ENCODE data around the gene PSG11. TPM values are rescaled to one million over a fixed set of nuclear protein-coding genes. Genes with fewer than 3 reads are reported as not detected.
"Not testable (repeated sequence)": the region's sequence is repeated elsewhere in the genome, so short reads cannot be mapped to it uniquely, and the experiment has no call there.

The PSG11 gene
- total RNA-seq (2022), result 0.41 TPM in 1 of 2 replicates, not detected in the other
- percentile 11 among the genes with signal in this experiment for Bru-seq, nascent RNA
- percentile 8 among the genes with signal in this experiment for BruChase-seq, experiment 1, labeled RNA remaining after a 2-hour chase
- percentile 16 among the genes with signal in this experiment for BruChase-seq, experiment 2, labeled RNA remaining after a 6-hour chase
- long read RNA-seq, partial matches to known transcripts, result 0 of 1 reads
- long read RNA-seq, other reads (novel, unspliced or antisense), result 1 of 1 reads

DNA sequence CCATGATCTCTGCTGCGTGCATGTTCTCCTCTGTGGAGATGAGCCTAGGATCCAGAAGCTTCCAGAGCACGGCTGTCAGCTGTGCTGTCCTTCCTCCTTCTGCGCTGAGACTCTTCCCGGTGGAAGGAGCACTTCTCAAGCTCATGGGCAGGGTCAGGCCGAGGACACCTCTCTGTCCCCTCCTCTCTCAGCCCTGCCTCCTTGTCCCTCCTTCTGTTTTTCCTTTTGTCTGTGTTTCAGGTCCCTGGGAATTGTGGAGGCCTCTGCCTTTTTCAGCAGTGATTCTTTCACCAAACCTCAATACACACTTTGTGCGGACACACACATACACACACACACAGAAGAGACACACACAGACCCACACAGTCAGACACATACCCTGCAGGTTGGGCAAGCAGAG, at the start of gene PSG11:
PSG11 (minus strand) TSS at position 101 of the 400 bp plus-strand sequence; CDS start at position 4, 97 bp downstream.
- H3K27ac Mint-ChIP-seq (ENCODE audit: unreplicated experiment); H3K4me3 Mint-ChIP-seq (ENCODE audit: unreplicated experiment); H3K9me3 ChIP-seq; H3K27me3 ChIP-seq (replicated peaks; ENCODE audit: control insufficient read depth, insufficient read depth, low read length); H3K4me1 Mint-ChIP-seq (ENCODE audit: low read depth, unreplicated experiment); CTCF ChIA-PET; POLR2A ChIA-PET; H3K36me3 Mint-ChIP-seq (ENCODE audit: insufficient read depth, unreplicated experiment); H3K9me3 Mint-ChIP-seq (ENCODE audit: unreplicated experiment); DNase-seq; H3K4me1 ChIP-seq; H3K4me3 ChIP-seq (ENCODE audit: low read depth, low read length); H3K36me3 ChIP-seq (ENCODE audit: control insufficient read depth, insufficient read depth, low read length); H3K27me3 Mint-ChIP-seq (ENCODE audit: insufficient read depth, unreplicated experiment); BruUV-seq (replicated peaks); intact Hi-C loops (cut with micrococcal nuclease; ENCODE audit: unreplicated experiment): not testable (repeated sequence)

DNA sequence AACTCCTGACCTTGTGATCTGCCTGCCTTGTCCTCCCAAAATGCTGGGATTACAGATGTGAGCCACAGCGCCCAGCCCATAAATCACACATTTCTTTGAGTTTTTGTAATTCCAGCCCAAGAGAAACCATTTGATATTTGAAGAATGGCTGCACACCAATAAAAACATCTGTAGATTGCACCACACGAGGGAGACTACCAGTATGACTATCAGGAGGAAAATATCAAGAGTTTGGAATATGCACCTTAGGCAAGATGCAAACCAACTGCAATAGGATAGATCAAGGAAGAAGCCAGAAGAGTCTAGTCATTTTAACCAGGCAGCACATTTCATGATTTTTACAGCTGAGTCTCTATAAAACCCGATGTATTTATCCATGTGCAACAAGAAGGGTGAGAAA, 36.1 kb upstream of the PSG11 start:
- H3K27me3 Mint-ChIP-seq (ENCODE audit: insufficient read depth, unreplicated experiment), result not testable (repeated sequence)

DNA sequence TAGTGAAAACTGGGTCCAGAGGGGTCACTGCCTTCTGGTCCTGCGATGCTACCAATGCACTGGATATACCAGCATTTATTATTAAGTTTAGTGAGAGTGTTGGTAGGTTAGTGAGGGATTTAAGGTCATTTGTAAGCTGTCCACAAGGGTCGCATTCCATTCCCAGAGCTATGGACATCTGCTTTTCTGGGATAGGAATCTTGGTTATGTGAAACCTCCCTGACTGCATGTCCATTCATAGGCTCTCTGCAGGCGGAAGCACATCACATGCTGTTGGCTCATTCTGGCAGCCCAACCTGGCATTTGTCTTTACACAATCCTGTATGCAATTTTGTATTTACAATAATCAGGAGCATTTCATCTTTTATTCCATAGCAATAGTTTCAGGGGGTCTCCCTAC, 35.1 kb upstream of the PSG11 start:
- H3K27ac Mint-ChIP-seq (ENCODE audit: unreplicated experiment); H3K4me1 ChIP-seq; H3K4me3 ChIP-seq (ENCODE audit: low read depth, low read length); H3K27me3 Mint-ChIP-seq (ENCODE audit: insufficient read depth, unreplicated experiment); intact Hi-C loops (cut with micrococcal nuclease; ENCODE audit: unreplicated experiment); H3K4me3 Mint-ChIP-seq (ENCODE audit: unreplicated experiment); BruUV-seq (replicated peaks); H3K36me3 Mint-ChIP-seq (ENCODE audit: insufficient read depth, unreplicated experiment); H3K4me1 Mint-ChIP-seq (ENCODE audit: low read depth, unreplicated experiment); H3K36me3 ChIP-seq (ENCODE audit: control insufficient read depth, insufficient read depth, low read length); DNase-seq; H3K27me3 ChIP-seq (replicated peaks; ENCODE audit: control insufficient read depth, insufficient read depth, low read length); H3K9me3 ChIP-seq; CTCF ChIA-PET: not testable (repeated sequence)
- POLR2A ChIA-PET, result interaction anchor here (0.7 kb wide), 1 partner anchor 1579 kb away, joined by 6 read pairs; no protein-coding TSS in a partner anchor
- H3K9me3 Mint-ChIP-seq (ENCODE audit: unreplicated experiment), result peaks cover 36% of the 10 kb centered on the region

More for the DNA sequence above, 36.1 kb upstream of the PSG11 start:
- H3K4me1 ChIP-seq; H3K36me3 ChIP-seq (ENCODE audit: control insufficient read depth, insufficient read depth, low read length); POLR2A ChIA-PET; intact Hi-C loops (cut with micrococcal nuclease; ENCODE audit: unreplicated experiment); CTCF ChIA-PET; BruUV-seq (replicated peaks); H3K4me3 ChIP-seq (ENCODE audit: low read depth, low read length); H3K4me1 Mint-ChIP-seq (ENCODE audit: low read depth, unreplicated experiment); H3K27me3 ChIP-seq (replicated peaks; ENCODE audit: control insufficient read depth, insufficient read depth, low read length); H3K4me3 Mint-ChIP-seq (ENCODE audit: unreplicated experiment); H3K27ac Mint-ChIP-seq (ENCODE audit: unreplicated experiment); H3K9me3 ChIP-seq; H3K36me3 Mint-ChIP-seq (ENCODE audit: insufficient read depth, unreplicated experiment); DNase-seq: not testable (repeated sequence)
- H3K9me3 Mint-ChIP-seq (ENCODE audit: unreplicated experiment), result peaks cover 43% of the 10 kb centered on the region

DNA sequence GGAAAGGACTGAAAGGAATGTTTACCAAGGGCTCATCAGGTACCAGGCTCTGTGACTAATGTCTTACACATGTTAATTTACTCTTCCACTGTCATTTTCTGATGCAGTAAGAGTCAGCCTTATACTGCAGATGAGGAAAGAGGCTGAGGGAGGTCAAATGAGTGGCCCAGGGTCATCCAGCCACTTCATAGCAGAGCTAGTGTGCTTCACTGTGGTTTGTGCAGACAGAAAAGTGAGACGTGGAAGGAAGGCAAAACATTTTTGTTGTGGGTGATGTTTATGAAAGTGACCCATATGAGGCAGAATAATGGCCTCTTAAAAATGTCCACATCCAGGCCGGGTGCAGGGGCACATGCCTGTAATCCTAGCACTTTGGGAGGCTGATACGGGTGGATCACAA, 34.0 kb upstream of the PSG11 start:
- H3K27me3 ChIP-seq (replicated peaks; ENCODE audit: control insufficient read depth, insufficient read depth, low read length); H3K9me3 ChIP-seq; POLR2A ChIA-PET; H3K36me3 Mint-ChIP-seq (ENCODE audit: insufficient read depth, unreplicated experiment); H3K4me3 ChIP-seq (ENCODE audit: low read depth, low read length); DNase-seq; H3K36me3 ChIP-seq (ENCODE audit: control insufficient read depth, insufficient read depth, low read length); H3K4me3 Mint-ChIP-seq (ENCODE audit: unreplicated experiment); H3K4me1 ChIP-seq; H3K27me3 Mint-ChIP-seq (ENCODE audit: insufficient read depth, unreplicated experiment); CTCF ChIA-PET; BruUV-seq (replicated peaks); H3K4me1 Mint-ChIP-seq (ENCODE audit: low read depth, unreplicated experiment); intact Hi-C loops (cut with micrococcal nuclease; ENCODE audit: unreplicated experiment): not testable (repeated sequence)
- peak overlapping the region; percentile 49 for H3K27ac Mint-ChIP-seq (ENCODE audit: unreplicated experiment)
- H3K9me3 Mint-ChIP-seq (ENCODE audit: unreplicated experiment), result peaks cover 46% of the 10 kb centered on the region

DNA sequence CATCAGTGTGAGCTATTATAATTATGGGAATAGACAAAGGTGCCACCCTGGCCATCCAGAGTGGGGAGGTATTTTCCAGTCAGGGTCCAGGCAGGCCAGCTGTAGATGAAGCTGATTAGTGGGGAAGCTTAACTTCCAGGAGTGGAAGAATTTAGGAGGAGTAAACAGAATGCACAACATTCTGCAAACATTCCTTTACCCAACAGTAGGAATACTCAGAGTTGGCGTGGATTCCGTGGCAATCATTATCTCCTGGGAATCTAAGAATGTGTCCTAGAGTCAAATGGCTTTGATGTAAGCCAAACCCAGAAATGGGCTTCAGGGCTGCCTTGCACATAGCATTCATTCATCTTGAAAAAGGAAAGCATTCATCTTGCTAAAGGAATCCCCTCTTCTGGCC, 33.2 kb upstream of the PSG11 start:
- H3K4me3 ChIP-seq (ENCODE audit: low read depth, low read length); POLR2A ChIA-PET; BruUV-seq (replicated peaks); H3K27me3 Mint-ChIP-seq (ENCODE audit: insufficient read depth, unreplicated experiment); H3K27me3 ChIP-seq (replicated peaks; ENCODE audit: control insufficient read depth, insufficient read depth, low read length); H3K4me3 Mint-ChIP-seq (ENCODE audit: unreplicated experiment); H3K36me3 Mint-ChIP-seq (ENCODE audit: insufficient read depth, unreplicated experiment); DNase-seq; intact Hi-C loops (cut with micrococcal nuclease; ENCODE audit: unreplicated experiment); H3K9me3 ChIP-seq; H3K36me3 ChIP-seq (ENCODE audit: control insufficient read depth, insufficient read depth, low read length); CTCF ChIA-PET; H3K4me1 Mint-ChIP-seq (ENCODE audit: low read depth, unreplicated experiment); H3K4me1 ChIP-seq: not testable (repeated sequence)
- Mint-ChIP-seq H3K27ac (ENCODE audit: unreplicated experiment) (peak overlapping the region; percentile 49), H3K9me3 (ENCODE audit: unreplicated experiment) (peaks cover 54% of the 10 kb centered on the region)

DNA sequence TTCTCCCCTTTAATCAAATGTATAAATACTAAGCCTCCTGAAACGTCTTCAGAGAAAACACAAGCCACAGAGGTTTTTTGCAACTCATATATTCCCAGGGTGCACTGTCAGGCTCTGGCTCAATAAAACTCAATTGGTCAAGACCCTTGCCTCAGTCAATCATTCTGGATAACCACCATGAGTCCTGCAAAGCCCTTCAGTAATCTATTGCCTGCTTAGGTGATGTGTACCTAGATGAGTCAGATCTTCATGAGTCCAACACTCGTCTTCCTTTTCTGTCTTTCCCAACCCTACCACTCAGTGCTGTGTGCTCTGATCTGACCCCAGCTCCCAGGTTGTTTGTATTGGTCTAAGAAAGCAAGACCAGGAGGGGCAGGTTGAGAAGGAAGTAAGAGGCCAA, 32.2 kb upstream of the PSG11 start:
- H3K9me3 ChIP-seq; CTCF ChIA-PET; intact Hi-C loops (cut with micrococcal nuclease; ENCODE audit: unreplicated experiment); DNase-seq; H3K4me3 ChIP-seq (ENCODE audit: low read depth, low read length); H3K27me3 Mint-ChIP-seq (ENCODE audit: insufficient read depth, unreplicated experiment); POLR2A ChIA-PET; H3K4me3 Mint-ChIP-seq (ENCODE audit: unreplicated experiment); BruUV-seq (replicated peaks); H3K4me1 Mint-ChIP-seq (ENCODE audit: low read depth, unreplicated experiment); H3K36me3 Mint-ChIP-seq (ENCODE audit: insufficient read depth, unreplicated experiment); H3K4me1 ChIP-seq; H3K27ac Mint-ChIP-seq (ENCODE audit: unreplicated experiment); H3K27me3 ChIP-seq (replicated peaks; ENCODE audit: control insufficient read depth, insufficient read depth, low read length); H3K36me3 ChIP-seq (ENCODE audit: control insufficient read depth, insufficient read depth, low read length): not testable (repeated sequence)
- H3K9me3 Mint-ChIP-seq (ENCODE audit: unreplicated experiment), result peaks cover 63% of the 10 kb centered on the region

DNA sequence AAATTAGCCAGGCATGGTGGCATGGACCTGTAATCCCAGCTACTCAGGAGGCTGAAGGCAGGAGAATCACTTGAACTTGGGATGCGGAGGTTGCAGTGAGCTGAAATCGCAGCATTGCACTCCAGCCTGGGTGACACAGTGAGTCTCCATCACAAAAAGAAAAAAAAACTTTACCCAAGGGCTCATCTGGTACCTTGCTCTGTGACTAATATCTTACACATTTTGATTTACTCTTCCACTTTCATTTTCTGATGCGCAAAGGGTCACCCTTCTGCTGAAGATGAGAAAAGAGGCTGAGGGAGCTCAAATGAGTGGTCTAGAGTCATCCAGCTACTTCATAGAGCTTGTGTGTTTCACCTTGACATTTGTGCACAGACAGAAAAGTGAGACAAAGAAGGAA, 21.7 kb upstream of the PSG11 start:
- intact Hi-C loops (cut with micrococcal nuclease; ENCODE audit: unreplicated experiment); H3K9me3 Mint-ChIP-seq (ENCODE audit: unreplicated experiment); H3K27ac Mint-ChIP-seq (ENCODE audit: unreplicated experiment); H3K4me1 Mint-ChIP-seq (ENCODE audit: low read depth, unreplicated experiment); H3K9me3 ChIP-seq; DNase-seq; H3K36me3 ChIP-seq (ENCODE audit: control insufficient read depth, insufficient read depth, low read length); H3K27me3 Mint-ChIP-seq (ENCODE audit: insufficient read depth, unreplicated experiment); CTCF ChIA-PET; POLR2A ChIA-PET; H3K4me3 Mint-ChIP-seq (ENCODE audit: unreplicated experiment); H3K4me1 ChIP-seq; BruUV-seq (replicated peaks); H3K27me3 ChIP-seq (replicated peaks; ENCODE audit: control insufficient read depth, insufficient read depth, low read length); H3K36me3 Mint-ChIP-seq (ENCODE audit: insufficient read depth, unreplicated experiment); H3K4me3 ChIP-seq (ENCODE audit: low read depth, low read length): not testable (repeated sequence)
